Mesothelial cell of epicardium (in vitro differentiated cells): ENCODE results near the gene MYEOV. TPM values are rescaled to one million over a fixed set of nuclear protein-coding genes. Genes with fewer than 3 reads are reported as not detected.

ENCODE experiments used
- DNase-seq, 2 experiments: peaks; one replicate each; pipeline ENCODE4 v3.0.0; 2021; ENCODE audit warnings: low spot score in 2 of 2; ENCODE audit not compliant: unreplicated experiment in 2 of 2
- H3K27ac Mint-ChIP-seq: 2 replicates; pipeline ENCODE4 v1.8.0; 2021; ENCODE audit warnings: mixed read lengths
- H3K27me3 Mint-ChIP-seq: 2 replicates; pipeline ENCODE4 v1.8.0; 2021; ENCODE audit warnings: low read depth, mixed read lengths
- H3K36me3 Mint-ChIP-seq: 2 replicates; pipeline ENCODE4 v1.8.0; 2021; ENCODE audit warnings: mixed read lengths
- H3K4me1 Mint-ChIP-seq: 2 replicates; pipeline ENCODE4 v1.8.0; 2021; ENCODE audit warnings: mixed read lengths
- H3K4me3 Mint-ChIP-seq: 2 replicates; pipeline ENCODE4 v1.8.0; 2021; ENCODE audit warnings: mild to moderate bottlenecking, moderate library complexity, mixed read lengths
- H3K9me3 Mint-ChIP-seq: 2 replicates; pipeline ENCODE4 v1.8.0; 2021; ENCODE audit warnings: mixed read lengths
- CTCF ChIP-seq: fragments of 200-600 bp; sonication (generic); IDR thresholded peaks from one replicate; pipeline ENCODE4 v1.5.0; 2021; ENCODE audit warnings: antibody characterized with exemption; ENCODE audit not compliant: unreplicated experiment
- total RNA-seq: library from RNA; stranded (reverse); gene quantifications from 3 replicates; pipeline ENCODE4 v1.2.1, GENCODE V29; 2021

The MYEOV gene
- total RNA-seq, 1 donor from 2014 or later, result 2.6 TPM

- Mint-ChIP-seq H3K27ac (peak overlapping the region; percentile 4), H3K4me1 (peaks cover 3% of the 10 kb centered on the region)
These were observed 17.9 kb downstream of the MYEOV start for GRCh38 chr11:69311767-69312385.

GRCh38 chr11:69312453-69313404, 18.8 kb downstream of the MYEOV start:
- DNase-seq, result no peak
- Mint-ChIP-seq H3K4me1 (peaks cover 3% of the 10 kb centered on the region), H3K27me3 (peaks cover 4% of the 10 kb centered on the region), H3K27ac (no peak overlapping the region), H3K4me3 (no peak overlapping the region), H3K9me3 (peaks cover 4% of the 10 kb centered on the region), H3K36me3 (no peaks in the 10 kb centered on the region)
- no peak for TF ChIP-seq CTCF

More at GRCh38 chr11:69311767-69312385, 17.9 kb downstream of the MYEOV start:
- DNase-seq, result no peak
- Mint-ChIP-seq H3K9me3 (no peaks in the 10 kb centered on the region), H3K36me3 (no peaks in the 10 kb centered on the region), H3K27me3 (peaks cover 4% of the 10 kb centered on the region), H3K4me3 (no peak overlapping the region)
- TF ChIP-seq CTCF, result no peak

- no peak for DNase-seq
- H3K27ac Mint-ChIP-seq, result no peak overlapping the region
- no peaks in the 10 kb centered on the region for H3K27me3 Mint-ChIP-seq
- H3K9me3 Mint-ChIP-seq, result peaks cover 11% of the 10 kb centered on the region
- no peak for TF ChIP-seq CTCF
- no peak overlapping the region for H3K4me3 Mint-ChIP-seq
- H3K36me3 Mint-ChIP-seq, result no peaks in the 10 kb centered on the region
- peaks cover 3% of the 10 kb centered on the region for H3K4me1 Mint-ChIP-seq
These were observed 20.0 kb downstream of the MYEOV start for GRCh38 chr11:69313992-69314391.

GRCh38 chr11:69314555-69314954, 20.6 kb downstream of the MYEOV start:
- Mint-ChIP-seq H3K4me1 (peaks cover 3% of the 10 kb centered on the region), H3K27me3 (no peaks in the 10 kb centered on the region)
- TF ChIP-seq CTCF, result no peak

GRCh38 chr11:69316956-69317355, 23.0 kb downstream of the MYEOV start:
- H3K36me3 Mint-ChIP-seq, result no peaks in the 10 kb centered on the region
- H3K4me3 Mint-ChIP-seq, result no peak overlapping the region
- H3K9me3 Mint-ChIP-seq, result peaks cover 11% of the 10 kb centered on the region
- H3K4me1 Mint-ChIP-seq, result peaks cover 1% of the 10 kb centered on the region
- H3K27me3 Mint-ChIP-seq, result no peaks in the 10 kb centered on the region
- TF ChIP-seq CTCF, result no peak
- no peak overlapping the region for H3K27ac Mint-ChIP-seq
- no peak for DNase-seq

More at GRCh38 chr11:69314555-69314954, 20.6 kb downstream of the MYEOV start:
- DNase-seq, result no peak
- Mint-ChIP-seq H3K4me3 (no peak overlapping the region), H3K27ac (no peak overlapping the region), H3K9me3 (peaks cover 11% of the 10 kb centered on the region), H3K36me3 (no peaks in the 10 kb centered on the region)
